Transverse colon (tissue), 4 donors: ENCODE measurements around the gene PCNP. TPM values are rescaled to one million over a fixed set of nuclear protein-coding genes. Genes with fewer than 3 reads are reported as not detected.
"Not testable (repeated sequence)": the region's sequence is repeated elsewhere in the genome, so short reads cannot be mapped to it uniquely, and the experiment has no call there.

Source experiments
- DNase-seq: peaks from one replicate; pipeline ENCODE4 v3.0.0-alpha.2; 2019
- H3K27ac ChIP-seq, 4 donors: fragments of 200-600 bp; sonication (generic); 2 replicates each; pipeline ENCODE4 v1.5.1; 2016 to 2018; ENCODE audit warnings: inconsistent platforms in 4 of 4
- H3K27me3 ChIP-seq: fragments of 200-600 bp; sonication (generic); 2 replicates; pipeline ENCODE4 v1.5.1; 2017; ENCODE audit warnings: inconsistent platforms
- H3K36me3 ChIP-seq, 4 donors: fragments of 200-600 bp; sonication (generic); 2 replicates each; pipeline ENCODE4 v1.5.1; 2017 to 2019; ENCODE audit warnings: inconsistent platforms in 4 of 4
- H3K4me1 ChIP-seq, 4 donors: fragments of 200-600 bp; sonication (generic); 2 replicates each; pipeline ENCODE4 v1.5.1; 2017 to 2020; ENCODE audit warnings: inconsistent platforms in 4 of 4
- H3K4me3 ChIP-seq, 4 donors: fragments of 200-600 bp; sonication (generic); 1 replicate in 1 of 4; 2 replicates in 3 of 4; pipeline versions ENCODE4 v1.5.1 to v1.6.1; 2017 to 2019; ENCODE audit warnings: inconsistent platforms in 4 of 4
- H3K9me3 ChIP-seq, 2 donors: fragments of 200-600 bp; sonication (generic); 2 replicates each; pipeline ENCODE4 v1.5.1; 2017 to 2019; ENCODE audit warnings: inconsistent platforms in 2 of 2
- CTCF ChIP-seq, 5 experiments: fragments of 200-600 bp in 3 of 5; fragments of 450-650 bp in 2 of 5; sonication (generic) in 3 of 5; IDR thresholded peaks; 1 replicate in 2 of 5; 2 replicates in 3 of 5; pipeline ENCODE4 v1.5.1; 2016 to 2017; ENCODE audit warnings: antibody characterized with exemption in 5 of 5, inconsistent platforms in 3 of 5, mild to moderate bottlenecking in 2 of 5, moderate library complexity in 1 of 5
- EP300 ChIP-seq: sonication (generic); formaldehyde crosslinking; IDR thresholded peaks from one replicate; pipeline ENCODE4 v1.6.1; 2017; ENCODE audit warnings: antibody characterized with exemption, low read depth
- POLR2A ChIP-seq: fragments of 450-650 bp; IDR thresholded peaks from one replicate; pipeline ENCODE4 v1.6.1; 2016; ENCODE audit warnings: antibody characterized with exemption, mild to moderate bottlenecking, moderate library complexity
- POLR2AphosphoS5 ChIP-seq, 3 donors: sonication (generic); formaldehyde crosslinking; IDR thresholded peaks; one replicate each; pipeline ENCODE4 v1.6.1; 2016; ENCODE audit warnings: antibody characterized with exemption in 3 of 3
- WGBS, 2 donors: methylation state at CpG; one replicate each; pipeline ENCODE4 v1.1.5; 2018; ENCODE audit warnings: low coverage in 1 of 2; 5-methylcytosine and 5-hydroxymethylcytosine counted together
- in situ Hi-C, 4 donors: fragments of 200-750 bp; cut with MboI; loops; one replicate each; pipeline versions ENCODE4 v1.15.0 to v1.15.1; 2017; ENCODE audit warnings: low sequenced_read_pairs in 3 of 4, low pct_ligation_motif_present in 1 of 4, low pct_unique_long_range_greater_than_20kb in 1 of 4
- intact Hi-C: fragments of 100-400 bp; cut with DNase I; formaldehyde crosslinking; loops from one replicate; pipeline ENCODE4 v1.15.1; 2023; ENCODE audit warnings: low total_unique reads
- total RNA-seq, 4 donors: library from RNA; depleted of rRNA; stranded (reverse); fragments of >200 nt; gene quantifications; one replicate each; pipeline ENCODE4 v1.1.0, GENCODE V29; 2016

Gene PCNP
- total RNA-seq, 4 donors from 2014 or later, result 55.7 to 95.7 (median 71.9) TPM

GRCh38 chr3:101631098-101631796 lies 57.3 kb downstream of the PCNP start:
- no peaks in the 10 kb centered on the region for H3K27me3 ChIP-seq
- in situ Hi-C loops, result no loop called here
- no peak overlapping the region for H3K27ac ChIP-seq

GRCh38 chr3:101631959-101632358 lies 58.0 kb downstream of the PCNP start:
- intact Hi-C loops, H3K27me3 ChIP-seq, in situ Hi-C loops, H3K36me3 ChIP-seq, H3K27ac ChIP-seq, H3K4me3 ChIP-seq, DNase-seq, H3K4me1 ChIP-seq, H3K9me3 ChIP-seq: not testable (repeated sequence)
- WGBS, 2 donors, result 87 to 91% methylated on average over 8 of the region's 8 CpGs

More at GRCh38 chr3:101631098-101631796, 57.3 kb downstream of the PCNP start:
- Histone ChIP-seq H3K4me1 (no peaks in the 10 kb centered on the region), H3K9me3 (no peaks in the 10 kb centered on the region), H3K36me3 (no peaks in the 10 kb centered on the region), H3K4me3 (no peak overlapping the region)
- 75 to 100% methylated on average over 1 of the region's 1 CpG for WGBS, 2 donors
- no peak for DNase-seq
- intact Hi-C loops, result no loop called here
- TF ChIP-seq EP300 (no peak), POLR2AphosphoS5 (IDR thresholded peaks at IDR 0.05) (no peak), POLR2A (no peak), CTCF (IDR thresholded peaks at IDR 0.05) (no peak)

- in situ Hi-C loops (no loop called here), intact Hi-C loops (no loop called here)
- TF ChIP-seq POLR2A (no peak), CTCF (IDR thresholded peaks at IDR 0.05) (no peak), EP300 (no peak), POLR2AphosphoS5 (IDR thresholded peaks at IDR 0.05) (no peak)
- Histone ChIP-seq H3K9me3 (no peaks in the 10 kb centered on the region), H3K36me3 (no peaks in the 10 kb centered on the region), H3K4me3 (no peak overlapping the region), H3K27me3 (no peaks in the 10 kb centered on the region), H3K4me1 (no peaks in the 10 kb centered on the region), H3K27ac (no peak overlapping the region)
- no peak for DNase-seq
- WGBS, 2 donors, result 77% methylated on average over 11 of the region's 11 CpGs; no CpG with 5 or more reads in 1 of the 2 donors
These were observed 58.6 kb downstream of the PCNP start for GRCh38 chr3:101632586-101632985.

GRCh38 chr3:101633186-101633585 lies 59.2 kb downstream of the PCNP start:
- WGBS, 2 donors, result 89% methylated on average over 10 of the region's 10 CpGs; no CpG with 5 or more reads in 1 of the 2 donors
- Histone ChIP-seq H3K9me3 (no peaks in the 10 kb centered on the region), H3K4me3 (no peak overlapping the region), H3K36me3 (no peaks in the 10 kb centered on the region), H3K4me1 (no peaks in the 10 kb centered on the region), H3K27me3 (no peaks in the 10 kb centered on the region), H3K27ac (no peak overlapping the region)
- no peak for TF ChIP-seq EP300
- TF ChIP-seq POLR2A, result no peak
- no peak for TF ChIP-seq CTCF (IDR thresholded peaks at IDR 0.05)
- in situ Hi-C loops, result no loop called here
- intact Hi-C loops, result no loop called here
- no peak for DNase-seq
